CD4-positive, CD25-positive, alpha-beta regulatory T cell (primary cell): ENCODE measurements around the gene B4GALNT4. TPM values are rescaled to one million over a fixed set of nuclear protein-coding genes. Genes with fewer than 3 reads are reported as not detected.
"Not testable (repeated sequence)": the region's sequence is repeated elsewhere in the genome, so short reads cannot be mapped to it uniquely, and the experiment has no call there.

ENCODE experiments used
- ATAC-seq, 2 donors: fragments of 150-1000 bp; cut with Tn5 transposase; one replicate each; pipeline ENCODE4 v1.10.0; 2021; ENCODE audit warnings: low read depth in 2 of 2, moderate number of reproducible peaks in 2 of 2, moderate library complexity in 1 of 2
- DNase-seq, 3 donors: peaks; one replicate each; pipeline versions ENCODE4 v3.0.0 to v3.0.0-alpha.2; 2012 to 2022; ENCODE audit warnings: mixed read lengths in 1 of 3
- H3K27ac ChIP-seq: one replicate; pipeline ENCODE4 v1.7.0; 2013; ENCODE audit warnings: mild to moderate bottlenecking, low read length; ENCODE audit not compliant: insufficient read depth, poor library complexity, severe bottlenecking
- H3K27me3 ChIP-seq: one replicate; pipeline ENCODE4 v1.7.0; 2013; ENCODE audit warnings: low read length; ENCODE audit not compliant: control insufficient read depth, insufficient read depth
- H3K36me3 ChIP-seq: one replicate; pipeline ENCODE4 v1.7.0; 2013; ENCODE audit warnings: mild to moderate bottlenecking, low read length, moderate library complexity; ENCODE audit not compliant: control insufficient read depth, insufficient read depth
- H3K4me1 ChIP-seq: 2 replicates; pipeline ENCODE4 v1.7.0; 2013; ENCODE audit warnings: mild to moderate bottlenecking, low read length; ENCODE audit not compliant: insufficient read depth, control insufficient read depth, poor library complexity, severe bottlenecking
- H3K4me3 ChIP-seq: one replicate; pipeline ENCODE4 v1.7.0; 2013; ENCODE audit warnings: low read depth, mild to moderate bottlenecking, low read length, moderate library complexity
- H3K9me3 ChIP-seq, 2 experiments: 1 replicate in 1 of 2; 2 replicates in 1 of 2; pipeline ENCODE4 v1.7.0; 2013; ENCODE audit warnings: low read length in 2 of 2, mild to moderate bottlenecking in 1 of 2, moderate library complexity in 1 of 2; ENCODE audit not compliant: control insufficient read depth in 2 of 2
- H3K27ac Mint-ChIP-seq, 3 donors: one replicate each; pipeline ENCODE4 v1.8.0; 2020 to 2022; ENCODE audit warnings: mild to moderate bottlenecking in 3 of 3, mixed read lengths in 3 of 3, moderate library complexity in 2 of 3
- H3K27me3 Mint-ChIP-seq: one replicate; pipeline ENCODE4 v1.8.0; 2022; ENCODE audit warnings: mild to moderate bottlenecking, mixed read lengths
- H3K36me3 Mint-ChIP-seq: one replicate; pipeline ENCODE4 v1.8.0; 2020; ENCODE audit warnings: mixed read lengths
- H3K4me1 Mint-ChIP-seq, 4 donors: one replicate each; pipeline ENCODE4 v1.8.0; 2020 to 2022; ENCODE audit warnings: mixed read lengths in 4 of 4, mild to moderate bottlenecking in 1 of 4
- H3K4me3 Mint-ChIP-seq, 4 donors: one replicate each; pipeline ENCODE4 v1.8.0; 2020 to 2022; ENCODE audit warnings: mild to moderate bottlenecking in 4 of 4, mixed read lengths in 4 of 4, moderate library complexity in 3 of 4
- H3K9me3 Mint-ChIP-seq, 7 donors: one replicate each; pipeline ENCODE4 v1.8.0; 2020 to 2022; ENCODE audit warnings: mixed read lengths in 7 of 7, mild to moderate bottlenecking in 3 of 7, moderate library complexity in 2 of 7
- polyA plus RNA-seq, 4 donors: library from polyadenylated mRNA; unstranded; fragments of 300-500 nt; fragmentation: Illumina TruSeq; gene quantifications; one replicate each; pipeline ENCODE4 v1.2.3, GENCODE V29; 2021
- total RNA-seq: library from RNA; stranded (reverse); gene quantifications from one replicate; pipeline ENCODE4 v1.2.3, GENCODE V29; 2022

B4GALNT4 gene
- total and polyA plus RNA-seq, 5 donors from 2014 or later, result 0.99 TPM; not detected in 4

DNA sequence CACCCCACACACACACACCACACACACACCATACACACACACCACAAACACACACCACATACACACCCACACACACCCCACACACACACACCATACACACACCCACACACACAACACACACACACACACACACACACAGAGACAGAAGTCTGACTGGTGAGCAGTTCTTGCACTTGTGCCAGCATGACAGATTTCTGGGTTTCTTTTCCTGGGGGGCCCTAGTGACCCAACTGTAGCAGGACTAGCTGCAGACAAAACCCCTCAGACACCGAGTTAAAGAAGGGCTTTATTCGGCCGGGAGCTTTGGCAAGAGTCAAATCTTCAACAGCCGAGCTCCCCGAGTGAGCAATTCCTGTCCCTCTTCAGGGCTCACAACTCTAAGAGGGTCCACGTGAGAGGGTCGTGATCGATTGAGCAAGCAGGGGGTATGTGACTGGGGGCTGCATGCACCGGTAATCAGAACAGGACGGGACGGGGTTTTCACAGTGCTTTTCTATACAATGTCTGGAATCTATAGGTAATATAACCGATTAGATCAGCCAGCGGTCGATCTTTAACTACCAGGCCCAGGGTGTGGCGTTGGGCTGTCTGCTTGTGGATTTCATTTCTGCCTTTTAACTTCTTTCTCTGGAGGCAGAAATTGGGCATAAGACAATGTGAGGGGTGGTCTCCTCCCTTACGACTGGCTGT, 19.1 kb upstream of the B4GALNT4 start:
- not testable (repeated sequence) for H3K27me3 ChIP-seq, ATAC-seq, H3K27me3 Mint-ChIP-seq, DNase-seq, H3K27ac ChIP-seq, H3K9me3 Mint-ChIP-seq, H3K36me3 Mint-ChIP-seq, H3K9me3 ChIP-seq, H3K4me1 ChIP-seq, H3K4me3 ChIP-seq, H3K36me3 ChIP-seq
- peak overlapping the region in 1 of 3 donors; percentile 26 for H3K27ac Mint-ChIP-seq
- H3K4me3 Mint-ChIP-seq, result peak overlapping the region in 1 of 4 donors; percentile 61
- peaks cover 7 to 46% (median 18%) of the 10 kb centered on the region in 4 donors for H3K4me1 Mint-ChIP-seq

DNA sequence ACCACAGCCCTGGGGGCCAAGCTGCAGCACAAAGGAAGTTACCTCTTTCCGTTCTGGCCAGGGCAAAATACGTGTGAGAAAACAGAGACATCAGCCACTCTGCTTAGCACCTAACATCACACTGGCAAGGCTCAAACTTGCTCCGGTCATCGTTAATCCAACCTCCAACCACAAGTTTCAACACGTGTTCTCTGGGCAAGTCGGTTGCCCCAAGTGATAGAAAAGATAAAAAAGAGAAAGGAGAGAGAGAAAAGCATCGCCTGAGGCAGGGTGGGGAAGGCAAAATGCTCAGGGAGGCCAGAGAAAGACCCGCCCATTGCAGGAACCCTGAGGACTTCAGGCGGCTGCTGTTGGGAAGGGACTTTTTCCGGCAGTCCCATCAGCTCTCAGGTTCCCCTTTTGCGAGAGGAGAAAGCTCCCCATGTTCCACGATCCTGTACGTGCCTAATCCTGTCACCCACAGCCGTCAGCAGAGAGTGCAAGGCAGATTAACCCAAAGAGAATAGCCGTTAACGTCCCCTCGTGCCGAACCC, 18.5 kb upstream of the B4GALNT4 start:
- no peaks in the 10 kb centered on the region for H3K9me3 ChIP-seq
- H3K27ac ChIP-seq, result no peak overlapping the region
- H3K4me3 ChIP-seq, result no peak overlapping the region
- H3K36me3 ChIP-seq, result no peaks in the 10 kb centered on the region
- peaks cover 7 to 50% (median 19%) of the 10 kb centered on the region in 4 donors for H3K4me1 Mint-ChIP-seq
- H3K4me3 Mint-ChIP-seq, result no peak overlapping the region
- no peak for DNase-seq
- peak overlapping the region in 2 of 3 donors; percentile 26 to 74 for H3K27ac Mint-ChIP-seq
- H3K4me1 ChIP-seq, result peaks cover 8% of the 10 kb centered on the region
- H3K27me3 Mint-ChIP-seq, result peaks cover 6% of the 10 kb centered on the region
- H3K36me3 Mint-ChIP-seq, result no peaks in the 10 kb centered on the region
- ATAC-seq, result no peak
- no peaks in the 10 kb centered on the region for H3K27me3 ChIP-seq
- no peaks in the 10 kb centered on the region for H3K9me3 Mint-ChIP-seq

DNA sequence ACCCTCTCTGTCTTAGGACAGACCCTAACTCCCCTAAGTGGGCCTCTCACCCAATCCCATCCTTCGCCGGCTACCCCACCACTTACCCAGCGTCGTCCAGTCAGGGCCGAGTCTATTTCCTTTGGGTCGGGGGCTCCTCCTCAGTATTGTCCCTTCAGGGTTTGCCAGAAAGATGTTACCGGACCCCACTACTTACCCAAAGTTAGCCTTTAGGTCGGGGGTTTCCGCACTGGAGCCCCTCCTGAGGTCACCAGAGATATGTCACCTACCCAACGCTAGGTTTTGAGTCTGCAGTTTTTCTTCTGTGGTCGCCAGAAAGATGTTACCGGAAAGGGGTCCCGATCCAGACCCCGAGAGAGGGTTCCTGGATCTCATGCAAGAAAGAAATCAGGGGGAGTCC, 17.9 kb upstream of the B4GALNT4 start:
- no peaks in the 10 kb centered on the region for H3K36me3 Mint-ChIP-seq
- Histone ChIP-seq H3K36me3 (no peaks in the 10 kb centered on the region), H3K4me3 (no peak overlapping the region), H3K9me3 (no peaks in the 10 kb centered on the region), H3K27ac (no peak overlapping the region), H3K4me1 (peaks cover 10% of the 10 kb centered on the region), H3K27me3 (no peaks in the 10 kb centered on the region)
- no peak overlapping the region for H3K4me3 Mint-ChIP-seq
- H3K4me1 Mint-ChIP-seq, result peaks cover 7 to 50% (median 19%) of the 10 kb centered on the region in 4 donors
- peak overlapping the region in 2 of 3 donors; percentile 26 to 80 for H3K27ac Mint-ChIP-seq
- peaks cover 6% of the 10 kb centered on the region for H3K27me3 Mint-ChIP-seq
- H3K9me3 Mint-ChIP-seq, result no peaks in the 10 kb centered on the region
- DNase-seq (no peak), ATAC-seq (no peak)

DNA sequence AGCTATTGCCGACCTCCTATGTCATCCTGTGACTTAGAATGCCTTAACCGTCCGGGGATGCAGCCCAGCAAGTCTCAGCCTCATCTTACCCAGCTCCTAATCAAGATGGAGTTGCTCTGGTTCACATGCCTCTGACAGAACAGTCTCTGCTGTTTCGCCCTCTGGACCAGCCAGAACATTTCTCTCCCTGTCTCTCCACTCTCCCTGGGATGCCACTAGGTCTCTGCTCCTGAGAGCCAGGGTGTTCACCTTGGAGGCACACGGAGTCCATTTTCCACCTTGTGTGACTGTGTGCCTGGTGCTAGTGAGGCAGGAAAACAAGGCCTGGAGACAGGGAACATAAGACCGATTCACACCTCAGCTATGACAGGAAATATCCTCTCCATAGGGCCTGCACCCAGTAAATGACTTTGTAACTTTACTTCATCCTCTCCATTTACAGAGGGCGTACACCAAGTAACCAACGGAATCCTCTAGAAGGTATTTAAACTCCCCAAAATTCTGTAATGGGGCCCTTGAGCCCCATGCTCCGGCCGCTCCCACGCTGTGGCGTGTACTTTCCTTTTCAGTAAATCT, 16.8 kb upstream of the B4GALNT4 start:
- Mint-ChIP-seq H3K36me3 (no peaks in the 10 kb centered on the region), H3K4me3 (peak overlapping the region in 2 of 4 donors; percentile 8 to 11), H3K27me3 (peaks cover 6% of the 10 kb centered on the region), H3K9me3 (no peaks in the 10 kb centered on the region), H3K4me1 (peaks cover 7 to 50% (median 19%) of the 10 kb centered on the region in 4 donors), H3K27ac (peak overlapping the region; percentile 51 to 89 (median 79))
- ATAC-seq (no peak), DNase-seq (no peak)
- H3K27me3 ChIP-seq, result no peaks in the 10 kb centered on the region
- H3K4me3 ChIP-seq, result no peak overlapping the region
- no peak overlapping the region for H3K27ac ChIP-seq
- no peaks in the 10 kb centered on the region for H3K36me3 ChIP-seq
- no peaks in the 10 kb centered on the region for H3K9me3 ChIP-seq
- H3K4me1 ChIP-seq, result peaks cover 10% of the 10 kb centered on the region

DNA sequence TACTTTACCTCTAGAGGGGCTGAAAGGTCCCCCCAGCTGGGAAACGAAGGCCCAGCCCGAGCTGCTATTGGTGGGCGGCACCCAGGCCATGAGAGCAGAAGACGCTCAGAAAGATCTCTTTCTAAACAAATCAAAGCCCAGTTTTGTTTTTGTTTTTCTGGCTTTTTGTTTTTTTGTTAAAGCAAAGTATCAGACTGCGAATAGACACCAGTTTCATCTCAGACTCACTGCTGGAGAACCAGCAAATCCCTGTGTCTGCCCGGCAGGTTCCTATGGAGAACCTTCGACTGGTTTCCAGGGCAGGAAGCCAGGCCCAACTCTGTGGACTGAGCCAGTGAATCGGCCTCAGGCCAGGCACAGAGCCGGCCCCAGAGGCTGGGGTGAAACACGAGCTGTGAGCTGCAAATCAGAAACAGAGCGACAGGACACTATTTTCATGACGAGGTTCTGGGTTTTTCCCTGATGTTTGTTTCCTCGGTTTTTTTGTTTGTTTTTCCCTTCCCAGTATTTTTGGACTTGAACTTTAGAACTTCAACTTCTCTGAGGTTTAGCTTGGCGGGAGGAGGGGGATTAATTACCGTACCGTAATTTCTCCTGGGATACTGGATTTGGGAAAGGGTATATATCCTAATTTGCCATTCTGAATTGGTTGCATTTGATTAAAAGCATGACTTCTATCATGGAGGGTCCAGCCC, 16.0 kb upstream of the B4GALNT4 start:
- Histone ChIP-seq H3K9me3 (no peaks in the 10 kb centered on the region), H3K4me1 (peaks cover 10% of the 10 kb centered on the region), H3K36me3 (no peaks in the 10 kb centered on the region), H3K27me3 (no peaks in the 10 kb centered on the region), H3K27ac (no peak overlapping the region), H3K4me3 (no peak overlapping the region)
- Mint-ChIP-seq H3K4me1 (peaks cover 7 to 50% (median 19%) of the 10 kb centered on the region in 4 donors), H3K27me3 (peaks cover 6% of the 10 kb centered on the region), H3K27ac (peak overlapping the region; percentile 51 to 89 (median 79)), H3K36me3 (no peaks in the 10 kb centered on the region), H3K9me3 (no peaks in the 10 kb centered on the region), H3K4me3 (peak overlapping the region in 3 of 4 donors; percentile 17 to 96 (median 21))
- no peak for ATAC-seq
- no peak for DNase-seq

DNA sequence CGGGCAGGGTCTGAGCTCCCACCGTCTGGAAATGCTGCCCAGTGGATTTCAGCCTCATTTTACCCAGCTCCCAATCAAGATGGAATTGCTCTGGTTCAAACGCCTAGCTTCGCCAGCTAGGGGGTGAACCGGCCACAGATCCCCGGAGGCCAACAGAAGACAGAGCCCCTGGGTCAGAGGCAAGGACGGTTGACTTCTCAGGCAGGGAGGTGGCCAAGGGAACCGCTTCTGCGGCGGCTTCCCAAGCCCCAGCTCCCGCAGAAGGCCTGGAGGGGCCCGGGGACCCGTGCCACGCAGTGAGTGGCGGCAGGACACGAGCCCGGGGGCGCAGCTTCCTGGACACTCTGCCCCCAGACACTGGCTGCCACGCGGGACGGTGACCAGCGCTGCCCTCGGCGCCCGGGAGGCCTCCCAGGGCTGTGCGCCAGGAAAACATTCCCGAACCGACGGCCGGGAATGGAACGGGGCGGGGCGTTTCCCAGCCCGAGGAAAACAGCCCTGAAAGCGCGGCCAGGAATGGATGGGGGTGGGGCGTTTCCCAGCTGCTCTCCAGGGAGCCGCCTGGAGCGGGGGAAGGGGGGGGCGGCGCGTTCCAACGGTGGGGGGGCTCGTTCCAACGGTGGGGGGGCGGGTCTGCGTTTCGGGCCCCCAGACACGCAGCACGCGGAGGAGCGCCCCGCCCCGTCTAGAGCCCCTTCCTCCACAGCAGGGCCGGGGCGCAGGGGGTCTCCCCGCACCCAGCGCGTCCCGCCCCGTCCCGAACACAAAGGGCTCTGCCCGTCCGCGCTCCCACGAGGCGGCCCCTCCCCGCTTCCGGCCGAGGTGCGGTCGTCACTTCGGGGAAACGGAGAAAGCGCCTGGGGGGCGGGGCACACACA, 13.5 kb upstream of the B4GALNT4 start:
- H3K4me1 ChIP-seq, result peaks cover 10% of the 10 kb centered on the region

DNA sequence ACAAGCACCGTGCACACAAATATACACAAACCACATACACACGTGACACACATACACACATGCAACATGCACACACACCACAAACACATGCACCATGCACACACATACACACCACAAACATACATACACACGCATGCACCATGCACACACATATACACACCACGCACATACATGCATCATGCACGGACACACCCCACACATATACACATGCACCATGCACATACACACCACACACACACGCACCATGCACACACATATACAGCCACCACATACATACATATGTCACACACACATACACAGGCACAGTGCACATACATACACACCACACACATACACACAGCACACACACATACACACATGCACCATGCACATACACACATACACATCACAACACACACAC, 12.7 kb upstream of the B4GALNT4 start:
- no peaks in the 10 kb centered on the region for H3K9me3 ChIP-seq
- ATAC-seq (no peak), DNase-seq (no peak)
- peaks cover 6% of the 10 kb centered on the region for H3K27me3 Mint-ChIP-seq
- no peak overlapping the region for H3K4me3 ChIP-seq
- H3K4me3 Mint-ChIP-seq, result no peak overlapping the region
- no peaks in the 10 kb centered on the region for H3K36me3 Mint-ChIP-seq
- H3K4me1 ChIP-seq, result peaks cover 10% of the 10 kb centered on the region
- no peaks in the 10 kb centered on the region for H3K27me3 ChIP-seq
- no peaks in the 10 kb centered on the region for H3K36me3 ChIP-seq
- H3K4me1 Mint-ChIP-seq, result peaks cover 7 to 39% (median 16%) of the 10 kb centered on the region in 4 donors
- no peak overlapping the region for H3K27ac Mint-ChIP-seq
- H3K27ac ChIP-seq, result no peak overlapping the region
- no peaks in the 10 kb centered on the region for H3K9me3 Mint-ChIP-seq

More for the DNA sequence above, 13.5 kb upstream of the B4GALNT4 start:
- DNase-seq, result peak; percentile 78 to 88 (median 85)
- Histone ChIP-seq H3K27me3 (no peaks in the 10 kb centered on the region), H3K36me3 (no peaks in the 10 kb centered on the region), H3K9me3 (no peaks in the 10 kb centered on the region), H3K4me3 (peak overlapping the region; percentile 48), H3K27ac (peak overlapping the region; percentile 88)
- Mint-ChIP-seq H3K4me1 (peaks cover 7 to 46% (median 17%) of the 10 kb centered on the region in 4 donors), H3K36me3 (no peaks in the 10 kb centered on the region), H3K27ac (peak overlapping the region; percentile 91 to 97 (median 96)), H3K4me3 (peak overlapping the region; percentile 86 to 96 (median 88)), H3K9me3 (no peaks in the 10 kb centered on the region), H3K27me3 (peaks cover 6% of the 10 kb centered on the region)
- ATAC-seq, result peak; percentile 77
